ENCODE results near the gene MYT1. TPM values are rescaled to one million over a fixed set of nuclear protein-coding genes. Genes with fewer than 3 reads are reported as not detected.

The MYT1 gene
- total and polyA plus RNA-seq, 2 of the 13 experiments (the other 11 are each of a cell fraction or from before 2014, with no cell fraction given) = 0.58 to 2.5 TPM

- no peak for TF ChIP-seq ZFP36 (IDR thresholded peaks at IDR 0.05; ENCODE audit: borderline replicate concordance, low read depth, low read length, partially characterized antibody)
- no peak for TF ChIP-seq U2AF1 (optimal IDR thresholded peaks at IDR 0.05; ENCODE audit: low read depth, low read length)
- TF ChIP-seq HNRNPL (IDR thresholded peaks at IDR 0.05; ENCODE audit: low read depth, low read length) = peak; percentile 52; the same call in 1 of the 2 replicates
- TF ChIP-seq, protein P1, sequence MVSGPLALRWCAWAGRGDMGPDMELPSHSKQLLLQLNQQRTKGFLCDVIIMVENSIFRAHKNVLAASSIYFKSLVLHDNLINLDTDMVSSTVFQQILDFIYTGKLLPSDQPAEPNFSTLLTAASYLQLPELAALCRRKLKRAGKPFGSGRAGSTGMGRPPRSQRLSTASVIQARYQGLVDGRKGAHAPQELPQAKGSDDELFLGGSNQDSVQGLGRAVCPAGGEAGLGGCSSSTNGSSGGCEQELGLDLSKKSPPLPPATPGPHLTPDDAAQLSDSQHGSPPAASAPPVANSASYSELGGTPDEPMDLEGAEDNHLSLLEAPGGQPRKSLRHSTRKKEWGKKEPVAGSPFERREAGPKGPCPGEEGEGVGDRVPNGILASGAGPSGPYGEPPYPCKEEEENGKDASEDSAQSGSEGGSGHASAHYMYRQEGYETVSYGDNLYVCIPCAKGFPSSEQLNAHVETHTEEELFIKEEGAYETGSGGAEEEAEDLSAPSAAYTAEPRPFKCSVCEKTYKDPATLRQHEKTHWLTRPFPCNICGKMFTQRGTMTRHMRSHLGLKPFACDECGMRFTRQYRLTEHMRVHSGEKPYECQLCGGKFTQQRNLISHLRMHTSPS (CRISPR knock-in tag; IDR thresholded peaks at IDR 0.05; ENCODE audit: low read depth) = peak; percentile 82; the same call in 1 of the 2 replicates
- 0 out of 2 replicates have a peak, but pooled peaks have one; percentile 33 for TF ChIP-seq NFIC (IDR thresholded peaks at IDR 0.05; ENCODE audit: low read length)
- TF ChIP-seq, protein P2, sequence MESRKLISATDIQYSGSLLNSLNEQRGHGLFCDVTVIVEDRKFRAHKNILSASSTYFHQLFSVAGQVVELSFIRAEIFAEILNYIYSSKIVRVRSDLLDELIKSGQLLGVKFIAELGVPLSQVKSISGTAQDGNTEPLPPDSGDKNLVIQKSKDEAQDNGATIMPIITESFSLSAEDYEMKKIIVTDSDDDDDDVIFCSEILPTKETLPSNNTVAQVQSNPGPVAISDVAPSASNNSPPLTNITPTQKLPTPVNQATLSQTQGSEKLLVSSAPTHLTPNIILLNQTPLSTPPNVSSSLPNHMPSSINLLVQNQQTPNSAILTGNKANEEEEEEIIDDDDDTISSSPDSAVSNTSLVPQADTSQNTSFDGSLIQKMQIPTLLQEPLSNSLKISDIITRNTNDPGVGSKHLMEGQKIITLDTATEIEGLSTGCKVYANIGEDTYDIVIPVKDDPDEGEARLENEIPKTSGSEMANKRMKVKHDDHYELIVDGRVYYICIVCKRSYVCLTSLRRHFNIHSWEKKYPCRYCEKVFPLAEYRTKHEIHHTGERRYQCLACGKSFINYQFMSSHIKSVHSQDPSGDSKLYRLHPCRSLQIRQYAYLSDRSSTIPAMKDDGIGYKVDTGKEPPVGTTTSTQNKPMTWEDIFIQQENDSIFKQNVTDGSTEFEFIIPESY (CRISPR knock-in tag; IDR thresholded peaks at IDR 0.05) = no peak; the same call in none of the 2 replicates
- peak; percentile 7; the same call in 1 of the 2 replicates for TF ChIP-seq ZFYVE20 (CRISPR knock-in tag; IDR thresholded peaks at IDR 0.05; ENCODE audit: borderline replicate concordance, low read depth)
- no peak for TF ChIP-seq ZNF318 (CRISPR knock-in tag; IDR thresholded peaks at IDR 0.05)
- TF ChIP-seq MYC (CRISPR knock-in tag; IDR thresholded peaks at IDR 0.05; ENCODE audit: borderline replicate concordance) = peak; percentile 92
- no peak for TF ChIP-seq RELA (CRISPR knock-in tag; IDR thresholded peaks at IDR 0.05)
- TF ChIP-seq ZNF496 (CRISPR knock-in tag; IDR thresholded peaks at IDR 0.05; ENCODE audit: insufficient replicate concordance) = no peak
- TF ChIP-seq DPF2 (CRISPR knock-in tag; IDR thresholded peaks at IDR 0.05; ENCODE audit: borderline replicate concordance, low read depth) = peak; percentile 73
- no peak for TF ChIP-seq ZNF337 (CRISPR knock-in tag; IDR thresholded peaks at IDR 0.05; ENCODE audit: borderline replicate concordance, low read depth)
Measured at GRCh38 chr20:64236137-64237088, 72.2 kb downstream of the MYT1 start (continued).

All from HepG2 (cell line).